SK-N-SH (cell line): ENCODE results near the gene TOR4A.

Source experiments
- CHD2 ChIP-seq: fragments of 150-350 bp; IDR thresholded peaks from 2 replicates; pipeline ENCODE4 v1.6.1; 2018; ENCODE audit warnings: low read length; ENCODE audit not compliant: partially characterized antibody
- CTCF ChIP-seq: fragments of 200-600 bp; sonication (generic); IDR thresholded peaks from 2 replicates; pipeline ENCODE4 v1.6.1; 2017; ENCODE audit warnings: antibody characterized with exemption, mild to moderate bottlenecking, moderate library complexity
- ELF1 ChIP-seq: IDR thresholded peaks from 2 replicates; pipeline ENCODE4 v1.4.0; 2012
- EZH2phosphoT487 ChIP-seq: fragments of 200-600 bp; sonication (generic); IDR thresholded peaks from 2 replicates; pipeline ENCODE4 v1.6.1; 2017; ENCODE audit warnings: low read depth, mixed run types, mild to moderate bottlenecking, antibody characterized with exemption, moderate library complexity, borderline replicate concordance
- POLR2AphosphoS5 ChIP-seq: IDR thresholded peaks from 2 replicates; pipeline ENCODE4 v1.6.1; 2012; ENCODE audit warnings: low read depth, low read length
- RAD21 ChIP-seq: IDR thresholded peaks from 2 replicates; pipeline ENCODE4 v1.6.1; 2012; ENCODE audit warnings: mild to moderate bottlenecking, low read length
- RCOR1 ChIP-seq: fragments of 150-350 bp; IDR thresholded peaks from 2 replicates; pipeline ENCODE4 v1.6.1; 2017; ENCODE audit warnings: antibody characterized with exemption, low read length
- RFX5 ChIP-seq: IDR thresholded peaks from 2 replicates; pipeline ENCODE4 v1.6.1; 2012; ENCODE audit warnings: mild to moderate bottlenecking, improper control_type of control experiment, low read length
- TF ChIP-seq, protein P1 (sequence below): IDR thresholded peaks from 2 replicates; pipeline ENCODE4; 2012
- TF ChIP-seq, protein P2 (sequence below): IDR thresholded peaks from 2 replicates; pipeline ENCODE4 v1.6.1; 2012; ENCODE audit warnings: mild to moderate bottlenecking, low read depth, low read length, moderate library complexity
- TF ChIP-seq, protein P3 (sequence below): IDR thresholded peaks from 2 replicates; pipeline ENCODE4 v1.4.0; 2012; ENCODE audit warnings: low read depth, borderline replicate concordance

DNA sequence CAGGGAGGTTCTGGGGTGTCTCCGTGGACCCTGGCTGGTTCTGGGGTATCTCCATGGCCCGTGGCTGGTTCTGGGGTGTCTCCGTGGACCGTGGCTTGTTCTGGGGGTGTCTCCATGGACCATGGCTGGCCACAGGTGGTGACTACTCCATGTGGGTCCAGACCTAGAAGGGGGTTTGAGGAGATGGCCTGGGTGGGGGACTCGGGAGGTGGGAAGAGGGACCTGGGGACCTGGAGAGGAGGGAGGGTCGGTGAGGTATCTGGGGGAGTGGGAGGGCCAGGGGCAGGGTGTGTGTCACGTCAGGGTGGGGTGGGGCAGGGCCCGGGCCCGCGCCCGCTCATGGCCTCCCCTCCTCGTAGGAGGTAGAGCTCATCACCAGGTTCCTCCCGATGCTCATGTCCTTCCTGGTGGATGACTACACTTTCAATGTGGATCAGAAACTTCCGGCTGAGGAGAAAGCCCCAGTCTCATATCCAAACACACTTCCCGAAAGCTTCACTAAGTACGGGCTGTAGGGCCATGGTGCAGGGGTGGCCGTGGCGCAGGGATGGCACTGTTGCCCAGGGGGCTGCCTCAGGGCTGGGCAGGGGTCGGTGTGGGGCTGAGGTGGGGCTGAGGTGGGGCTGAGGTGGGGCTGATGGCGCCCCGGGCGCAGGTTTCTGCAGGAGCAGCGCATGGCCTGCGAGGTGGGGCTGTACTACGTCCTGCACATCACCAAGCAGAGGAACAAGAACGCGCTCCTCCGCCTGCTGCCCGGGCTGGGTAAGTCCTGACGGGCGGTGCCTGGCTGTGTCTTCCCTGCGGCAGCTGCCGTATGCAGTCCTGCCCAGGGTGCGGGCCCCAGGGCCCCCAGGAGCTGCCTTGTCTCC is 10.7 kb upstream of the TOR4A start:
- TF ChIP-seq CTCF = no peak
- TF ChIP-seq RCOR1 = no peak
- no peak for TF ChIP-seq RAD21
- TF ChIP-seq EZH2phosphoT487 = no peak
- no peak for TF ChIP-seq RFX5
- TF ChIP-seq POLR2AphosphoS5 = no peak
- TF ChIP-seq, protein P1, sequence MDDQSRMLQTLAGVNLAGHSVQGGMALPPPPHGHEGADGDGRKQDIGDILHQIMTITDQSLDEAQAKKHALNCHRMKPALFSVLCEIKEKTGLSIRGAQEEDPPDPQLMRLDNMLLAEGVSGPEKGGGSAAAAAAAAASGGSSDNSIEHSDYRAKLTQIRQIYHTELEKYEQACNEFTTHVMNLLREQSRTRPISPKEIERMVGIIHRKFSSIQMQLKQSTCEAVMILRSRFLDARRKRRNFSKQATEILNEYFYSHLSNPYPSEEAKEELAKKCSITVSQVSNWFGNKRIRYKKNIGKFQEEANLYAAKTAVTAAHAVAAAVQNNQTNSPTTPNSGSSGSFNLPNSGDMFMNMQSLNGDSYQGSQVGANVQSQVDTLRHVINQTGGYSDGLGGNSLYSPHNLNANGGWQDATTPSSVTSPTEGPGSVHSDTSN = no peak
- TF ChIP-seq CHD2 = no peak
- TF ChIP-seq, protein P2, sequence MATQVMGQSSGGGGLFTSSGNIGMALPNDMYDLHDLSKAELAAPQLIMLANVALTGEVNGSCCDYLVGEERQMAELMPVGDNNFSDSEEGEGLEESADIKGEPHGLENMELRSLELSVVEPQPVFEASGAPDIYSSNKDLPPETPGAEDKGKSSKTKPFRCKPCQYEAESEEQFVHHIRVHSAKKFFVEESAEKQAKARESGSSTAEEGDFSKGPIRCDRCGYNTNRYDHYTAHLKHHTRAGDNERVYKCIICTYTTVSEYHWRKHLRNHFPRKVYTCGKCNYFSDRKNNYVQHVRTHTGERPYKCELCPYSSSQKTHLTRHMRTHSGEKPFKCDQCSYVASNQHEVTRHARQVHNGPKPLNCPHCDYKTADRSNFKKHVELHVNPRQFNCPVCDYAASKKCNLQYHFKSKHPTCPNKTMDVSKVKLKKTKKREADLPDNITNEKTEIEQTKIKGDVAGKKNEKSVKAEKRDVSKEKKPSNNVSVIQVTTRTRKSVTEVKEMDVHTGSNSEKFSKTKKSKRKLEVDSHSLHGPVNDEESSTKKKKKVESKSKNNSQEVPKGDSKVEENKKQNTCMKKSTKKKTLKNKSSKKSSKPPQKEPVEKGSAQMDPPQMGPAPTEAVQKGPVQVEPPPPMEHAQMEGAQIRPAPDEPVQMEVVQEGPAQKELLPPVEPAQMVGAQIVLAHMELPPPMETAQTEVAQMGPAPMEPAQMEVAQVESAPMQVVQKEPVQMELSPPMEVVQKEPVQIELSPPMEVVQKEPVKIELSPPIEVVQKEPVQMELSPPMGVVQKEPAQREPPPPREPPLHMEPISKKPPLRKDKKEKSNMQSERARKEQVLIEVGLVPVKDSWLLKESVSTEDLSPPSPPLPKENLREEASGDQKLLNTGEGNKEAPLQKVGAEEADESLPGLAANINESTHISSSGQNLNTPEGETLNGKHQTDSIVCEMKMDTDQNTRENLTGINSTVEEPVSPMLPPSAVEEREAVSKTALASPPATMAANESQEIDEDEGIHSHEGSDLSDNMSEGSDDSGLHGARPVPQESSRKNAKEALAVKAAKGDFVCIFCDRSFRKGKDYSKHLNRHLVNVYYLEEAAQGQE = no peak
- TF ChIP-seq ELF1 = no peak
- TF ChIP-seq, protein P3, sequence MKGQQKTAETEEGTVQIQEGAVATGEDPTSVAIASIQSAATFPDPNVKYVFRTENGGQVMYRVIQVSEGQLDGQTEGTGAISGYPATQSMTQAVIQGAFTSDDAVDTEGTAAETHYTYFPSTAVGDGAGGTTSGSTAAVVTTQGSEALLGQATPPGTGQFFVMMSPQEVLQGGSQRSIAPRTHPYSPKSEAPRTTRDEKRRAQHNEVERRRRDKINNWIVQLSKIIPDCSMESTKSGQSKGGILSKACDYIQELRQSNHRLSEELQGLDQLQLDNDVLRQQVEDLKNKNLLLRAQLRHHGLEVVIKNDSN = no peak
